CD4-positive, CD25-positive, alpha-beta regulatory T cell (primary cell): ENCODE data around the gene B3GLCT. TPM values are rescaled to one million over a fixed set of nuclear protein-coding genes. Genes with fewer than 3 reads are reported as not detected.

Source experiments
- ATAC-seq, 2 donors: fragments of 150-1000 bp; cut with Tn5 transposase; one replicate each; pipeline ENCODE4 v1.10.0; 2021; ENCODE audit warnings: low read depth in 2 of 2, moderate number of reproducible peaks in 2 of 2, moderate library complexity in 1 of 2
- DNase-seq, 3 donors: peaks; one replicate each; pipeline versions ENCODE4 v3.0.0 to v3.0.0-alpha.2; 2012 to 2022; ENCODE audit warnings: mixed read lengths in 1 of 3
- H3K27ac ChIP-seq: one replicate; pipeline ENCODE4 v1.7.0; 2013; ENCODE audit warnings: mild to moderate bottlenecking, low read length; ENCODE audit not compliant: insufficient read depth, poor library complexity, severe bottlenecking
- H3K27me3 ChIP-seq: one replicate; pipeline ENCODE4 v1.7.0; 2013; ENCODE audit warnings: low read length; ENCODE audit not compliant: control insufficient read depth, insufficient read depth
- H3K36me3 ChIP-seq: one replicate; pipeline ENCODE4 v1.7.0; 2013; ENCODE audit warnings: mild to moderate bottlenecking, low read length, moderate library complexity; ENCODE audit not compliant: control insufficient read depth, insufficient read depth
- H3K4me1 ChIP-seq: 2 replicates; pipeline ENCODE4 v1.7.0; 2013; ENCODE audit warnings: mild to moderate bottlenecking, low read length; ENCODE audit not compliant: insufficient read depth, control insufficient read depth, poor library complexity, severe bottlenecking
- H3K4me3 ChIP-seq: one replicate; pipeline ENCODE4 v1.7.0; 2013; ENCODE audit warnings: low read depth, mild to moderate bottlenecking, low read length, moderate library complexity
- H3K9me3 ChIP-seq, 2 experiments: 1 replicate in 1 of 2; 2 replicates in 1 of 2; pipeline ENCODE4 v1.7.0; 2013; ENCODE audit warnings: low read length in 2 of 2, mild to moderate bottlenecking in 1 of 2, moderate library complexity in 1 of 2; ENCODE audit not compliant: control insufficient read depth in 2 of 2
- H3K27ac Mint-ChIP-seq, 3 donors: one replicate each; pipeline ENCODE4 v1.8.0; 2020 to 2022; ENCODE audit warnings: mild to moderate bottlenecking in 3 of 3, mixed read lengths in 3 of 3, moderate library complexity in 2 of 3
- H3K27me3 Mint-ChIP-seq: one replicate; pipeline ENCODE4 v1.8.0; 2022; ENCODE audit warnings: mild to moderate bottlenecking, mixed read lengths
- H3K36me3 Mint-ChIP-seq: one replicate; pipeline ENCODE4 v1.8.0; 2020; ENCODE audit warnings: mixed read lengths
- H3K4me1 Mint-ChIP-seq, 4 donors: one replicate each; pipeline ENCODE4 v1.8.0; 2020 to 2022; ENCODE audit warnings: mixed read lengths in 4 of 4, mild to moderate bottlenecking in 1 of 4
- H3K4me3 Mint-ChIP-seq, 4 donors: one replicate each; pipeline ENCODE4 v1.8.0; 2020 to 2022; ENCODE audit warnings: mild to moderate bottlenecking in 4 of 4, mixed read lengths in 4 of 4, moderate library complexity in 3 of 4
- H3K9me3 Mint-ChIP-seq, 7 donors: one replicate each; pipeline ENCODE4 v1.8.0; 2020 to 2022; ENCODE audit warnings: mixed read lengths in 7 of 7, mild to moderate bottlenecking in 3 of 7, moderate library complexity in 2 of 7
- polyA plus RNA-seq, 4 donors: library from polyadenylated mRNA; unstranded; fragments of 300-500 nt; fragmentation: Illumina TruSeq; gene quantifications; one replicate each; pipeline ENCODE4 v1.2.3, GENCODE V29; 2021
- total RNA-seq: library from RNA; stranded (reverse); gene quantifications from one replicate; pipeline ENCODE4 v1.2.3, GENCODE V29; 2022

The B3GLCT gene
- total and polyA plus RNA-seq, 5 donors from 2014 or later, result 3.4 to 5.6 (median 3.5) TPM

DNA sequence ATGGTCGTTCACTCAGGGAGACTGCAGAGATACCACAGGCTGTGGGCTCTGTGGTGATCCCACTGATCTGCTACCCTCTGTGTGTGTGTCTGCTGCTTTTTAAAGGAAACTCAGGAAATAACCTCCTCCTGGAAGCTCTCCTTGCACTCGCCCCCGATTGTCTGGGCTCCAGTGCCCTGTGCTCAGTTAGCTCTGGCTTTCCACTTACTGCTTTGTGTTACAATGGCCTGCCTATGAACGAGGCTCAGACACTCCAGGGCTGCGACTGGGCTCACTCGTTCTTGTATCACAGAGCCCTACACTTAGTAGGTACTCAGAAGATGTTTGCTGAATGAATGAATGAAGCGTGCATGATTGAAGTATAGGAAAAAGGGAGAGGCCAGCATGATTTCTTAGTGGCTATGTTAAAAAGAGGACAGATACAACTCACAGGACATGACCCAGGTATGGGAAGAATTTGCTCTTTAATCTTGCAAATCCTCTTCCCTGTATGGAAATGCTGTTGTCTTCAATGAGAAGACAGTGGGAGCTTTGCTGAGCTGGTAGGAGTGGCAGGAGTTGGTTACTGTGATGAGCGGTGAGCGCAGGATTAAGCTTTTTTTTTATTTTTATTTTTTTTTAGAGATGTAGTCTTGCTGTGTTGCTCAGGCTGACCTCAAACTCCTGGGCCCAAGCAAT, 26.4 kb downstream of the B3GLCT start:
- ATAC-seq, result no peak
- H3K27ac Mint-ChIP-seq, result no peak overlapping the region

DNA sequence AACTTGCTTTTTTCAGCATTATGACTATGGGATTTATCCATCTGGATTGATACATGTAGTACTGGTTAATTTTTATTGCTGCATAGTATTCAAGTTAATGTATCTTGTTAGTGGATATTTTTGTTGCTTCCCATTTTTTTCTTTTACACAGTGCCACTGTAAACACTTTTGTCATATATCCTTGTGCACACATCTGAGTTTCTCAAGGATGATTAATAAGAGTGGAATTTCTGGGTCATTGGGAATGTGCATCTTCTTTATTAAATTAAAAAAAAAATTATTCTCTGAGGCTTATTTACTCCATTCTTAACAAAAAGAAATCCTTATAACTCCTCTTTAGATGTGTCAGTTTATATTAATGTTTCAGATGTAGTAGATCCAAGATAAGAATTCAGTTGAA, 27.3 kb downstream of the B3GLCT start:
- no peak overlapping the region for H3K4me3 ChIP-seq
- H3K4me1 ChIP-seq, result no peaks in the 10 kb centered on the region
- ATAC-seq (no peak), DNase-seq (no peak)
- no peak overlapping the region for H3K27ac ChIP-seq
- no peaks in the 10 kb centered on the region for H3K9me3 ChIP-seq
- no peaks in the 10 kb centered on the region for H3K36me3 ChIP-seq
- H3K4me1 Mint-ChIP-seq, result peaks cover 0 to 4% (median 1%) of the 10 kb centered on the region in 4 donors
- no peaks in the 10 kb centered on the region for H3K9me3 Mint-ChIP-seq
- H3K36me3 Mint-ChIP-seq, result peaks cover 20% of the 10 kb centered on the region
- H3K27ac Mint-ChIP-seq, result no peak overlapping the region
- H3K27me3 Mint-ChIP-seq, result no peaks in the 10 kb centered on the region
- H3K27me3 ChIP-seq, result no peaks in the 10 kb centered on the region
- H3K4me3 Mint-ChIP-seq, result no peak overlapping the region

More for the DNA sequence above, 26.4 kb downstream of the B3GLCT start:
- Histone ChIP-seq H3K36me3 (no peaks in the 10 kb centered on the region), H3K9me3 (no peaks in the 10 kb centered on the region), H3K4me1 (no peaks in the 10 kb centered on the region), H3K4me3 (no peak overlapping the region), H3K27ac (no peak overlapping the region), H3K27me3 (no peaks in the 10 kb centered on the region)
- Mint-ChIP-seq H3K4me1 (peaks cover 0 to 4% (median 1%) of the 10 kb centered on the region in 4 donors), H3K4me3 (no peak overlapping the region), H3K9me3 (no peaks in the 10 kb centered on the region), H3K36me3 (peaks cover 10% of the 10 kb centered on the region), H3K27me3 (no peaks in the 10 kb centered on the region)
- no peak for DNase-seq

GRCh38 chr13:31227870-31228269, 28.1 kb downstream of the B3GLCT start:
- Histone ChIP-seq H3K27me3 (no peaks in the 10 kb centered on the region), H3K4me3 (no peak overlapping the region), H3K9me3 (no peaks in the 10 kb centered on the region), H3K27ac (no peak overlapping the region), H3K4me1 (no peaks in the 10 kb centered on the region), H3K36me3 (no peaks in the 10 kb centered on the region)
- DNase-seq, result no peak
- Mint-ChIP-seq H3K36me3 (peaks cover 21% of the 10 kb centered on the region), H3K27ac (no peak overlapping the region), H3K27me3 (no peaks in the 10 kb centered on the region), H3K4me1 (peaks cover 0 to 4% (median 1%) of the 10 kb centered on the region in 4 donors), H3K4me3 (no peak overlapping the region), H3K9me3 (no peaks in the 10 kb centered on the region)
- ATAC-seq, result no peak

- no peak overlapping the region for H3K4me3 Mint-ChIP-seq
- H3K36me3 Mint-ChIP-seq, result peaks cover 17% of the 10 kb centered on the region
- H3K9me3 Mint-ChIP-seq, result no peaks in the 10 kb centered on the region
- H3K27ac ChIP-seq, result no peak overlapping the region
- H3K27me3 Mint-ChIP-seq, result no peaks in the 10 kb centered on the region
- ATAC-seq (no peak), DNase-seq (no peak)
- no peaks in the 10 kb centered on the region for H3K4me1 ChIP-seq
- H3K27ac Mint-ChIP-seq, result peak overlapping the region in 1 of 3 donors; percentile 21
- no peaks in the 10 kb centered on the region for H3K36me3 ChIP-seq
- no peak overlapping the region for H3K4me3 ChIP-seq
- no peaks in the 10 kb centered on the region for H3K4me1 Mint-ChIP-seq
- H3K9me3 ChIP-seq, result no peaks in the 10 kb centered on the region
- no peaks in the 10 kb centered on the region for H3K27me3 ChIP-seq
These were observed 35.0 kb downstream of the B3GLCT start for GRCh38 chr13:31234729-31235128.

- Histone ChIP-seq H3K27ac (no peak overlapping the region), H3K27me3 (no peaks in the 10 kb centered on the region), H3K4me1 (no peaks in the 10 kb centered on the region), H3K36me3 (no peaks in the 10 kb centered on the region), H3K4me3 (no peak overlapping the region), H3K9me3 (no peaks in the 10 kb centered on the region)
- Mint-ChIP-seq H3K27me3 (no peaks in the 10 kb centered on the region), H3K36me3 (peaks cover 13% of the 10 kb centered on the region), H3K27ac (no peak overlapping the region), H3K9me3 (no peaks in the 10 kb centered on the region), H3K4me3 (no peak overlapping the region), H3K4me1 (no peaks in the 10 kb centered on the region)
- DNase-seq (peak in 1 of 3 donors; percentile 34), ATAC-seq (no peak)
These were observed 36.5 kb downstream of the B3GLCT start for GRCh38 chr13:31236211-31236786.

GRCh38 chr13:31240921-31241320, 41.1 kb downstream of the B3GLCT start:
- H3K4me3 Mint-ChIP-seq, result no peak overlapping the region
- H3K36me3 Mint-ChIP-seq, result peaks cover 1% of the 10 kb centered on the region
- ATAC-seq (no peak), DNase-seq (no peak)
- Histone ChIP-seq H3K9me3 (no peaks in the 10 kb centered on the region), H3K36me3 (no peaks in the 10 kb centered on the region), H3K27me3 (no peaks in the 10 kb centered on the region), H3K4me3 (no peak overlapping the region), H3K27ac (no peak overlapping the region), H3K4me1 (no peaks in the 10 kb centered on the region)
- H3K9me3 Mint-ChIP-seq, result no peaks in the 10 kb centered on the region
- no peak overlapping the region for H3K27ac Mint-ChIP-seq
- H3K27me3 Mint-ChIP-seq, result no peaks in the 10 kb centered on the region
- H3K4me1 Mint-ChIP-seq, result no peaks in the 10 kb centered on the region

GRCh38 chr13:31242367-31242766, 42.6 kb downstream of the B3GLCT start:
- Histone ChIP-seq H3K36me3 (no peaks in the 10 kb centered on the region), H3K27me3 (no peaks in the 10 kb centered on the region), H3K4me3 (no peak overlapping the region), H3K27ac (no peak overlapping the region), H3K4me1 (no peaks in the 10 kb centered on the region), H3K9me3 (no peaks in the 10 kb centered on the region)
- Mint-ChIP-seq H3K9me3 (no peaks in the 10 kb centered on the region), H3K4me3 (no peak overlapping the region), H3K4me1 (no peaks in the 10 kb centered on the region), H3K36me3 (peaks cover 11% of the 10 kb centered on the region), H3K27me3 (no peaks in the 10 kb centered on the region), H3K27ac (no peak overlapping the region)
- DNase-seq (no peak), ATAC-seq (no peak)

- H3K36me3 ChIP-seq, result no peaks in the 10 kb centered on the region
- H3K4me1 ChIP-seq, result no peaks in the 10 kb centered on the region
- H3K4me3 ChIP-seq, result no peak overlapping the region
- Mint-ChIP-seq H3K4me1 (no peaks in the 10 kb centered on the region), H3K27me3 (no peaks in the 10 kb centered on the region), H3K4me3 (no peak overlapping the region), H3K9me3 (no peaks in the 10 kb centered on the region), H3K27ac (no peak overlapping the region), H3K36me3 (peaks cover 11% of the 10 kb centered on the region)
- H3K27ac ChIP-seq, result no peak overlapping the region
- no peaks in the 10 kb centered on the region for H3K27me3 ChIP-seq
- no peaks in the 10 kb centered on the region for H3K9me3 ChIP-seq
- ATAC-seq (no peak), DNase-seq (no peak)
These were observed 43.1 kb downstream of the B3GLCT start for GRCh38 chr13:31242916-31243315.
